GM19193 (cell line): ENCODE data around the gene CDC42BPA.

Experiments
- POLR2A ChIP-seq: IDR thresholded peaks from 4 replicates; pipeline ENCODE4 v1.6.1; 2011; ENCODE audit not compliant: insufficient read depth, insufficient read length; ENCODE audit errors: extremely low read depth

Gene CDC42BPA

DNA sequence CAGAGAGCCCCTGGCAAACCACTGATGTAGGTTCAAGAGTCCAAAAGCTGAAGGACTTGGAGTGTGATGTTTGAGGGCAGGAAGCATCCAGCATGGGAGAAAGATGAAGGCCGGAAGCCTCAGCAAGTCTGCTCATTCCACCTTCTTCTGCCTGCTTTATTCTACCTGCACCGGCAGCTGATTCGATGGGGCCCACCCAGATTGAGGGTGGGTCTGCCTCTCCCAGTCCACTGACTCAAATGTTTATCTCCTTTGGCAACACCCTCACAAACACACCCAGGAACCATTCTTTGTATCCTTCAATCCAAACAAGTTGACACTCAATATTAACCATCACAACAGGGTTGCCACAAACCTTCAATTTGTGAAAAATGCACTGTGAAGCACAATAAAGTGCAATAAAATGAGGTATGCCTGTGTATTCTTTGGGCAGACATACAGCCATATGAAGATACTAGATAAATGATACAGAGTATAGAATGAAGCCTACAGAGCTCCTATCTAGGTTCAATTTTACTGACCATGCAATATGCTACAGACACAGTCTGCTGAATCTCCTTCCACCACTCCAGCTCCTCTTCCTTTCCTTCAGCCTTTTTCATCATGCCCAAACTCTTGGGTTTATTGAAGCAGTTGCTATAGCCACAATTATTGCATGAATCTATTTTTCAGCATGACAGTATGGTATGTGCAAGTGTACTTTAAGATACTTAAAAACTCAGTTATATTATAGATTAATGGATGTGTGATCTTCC lies 24.0 kb upstream of the CDC42BPA start:
- no peak for TF ChIP-seq POLR2A

DNA sequence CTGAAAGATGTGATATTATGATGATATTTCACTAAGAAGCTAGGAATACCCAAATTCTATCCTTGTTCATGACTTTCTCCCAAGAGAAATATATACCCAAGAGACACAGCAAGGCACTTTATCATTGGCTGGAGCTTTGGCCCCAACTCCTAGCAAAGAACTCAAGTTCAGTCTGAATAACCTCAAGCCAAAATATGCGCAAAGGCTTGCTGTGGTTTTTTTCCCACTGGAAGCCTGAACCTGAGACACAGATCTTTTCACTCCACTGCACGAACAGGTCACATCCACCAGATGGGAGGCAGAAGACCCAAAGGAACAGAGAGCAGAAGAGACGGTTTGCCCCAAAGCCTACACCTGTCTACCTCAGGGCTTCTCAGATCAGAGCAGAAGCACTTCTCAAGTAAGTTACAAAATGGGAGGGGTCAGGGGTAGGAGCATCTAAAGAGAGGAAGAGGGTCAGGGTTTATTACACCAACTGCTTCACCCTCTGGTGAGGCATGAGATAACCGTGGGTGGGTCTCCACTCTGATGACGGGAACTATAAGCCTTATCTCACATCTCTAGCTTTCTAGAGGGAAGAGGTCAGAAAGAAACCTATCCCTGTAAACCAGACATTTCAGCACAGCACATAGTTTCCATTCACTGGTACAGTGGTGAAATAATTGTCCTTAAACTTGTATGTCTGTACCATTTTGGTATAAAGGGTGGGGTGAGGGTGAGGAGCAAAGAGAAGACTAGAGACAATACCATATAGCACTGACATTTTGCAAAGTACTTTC lies 17.1 kb upstream of the CDC42BPA start:
- TF ChIP-seq POLR2A, result no peak

DNA sequence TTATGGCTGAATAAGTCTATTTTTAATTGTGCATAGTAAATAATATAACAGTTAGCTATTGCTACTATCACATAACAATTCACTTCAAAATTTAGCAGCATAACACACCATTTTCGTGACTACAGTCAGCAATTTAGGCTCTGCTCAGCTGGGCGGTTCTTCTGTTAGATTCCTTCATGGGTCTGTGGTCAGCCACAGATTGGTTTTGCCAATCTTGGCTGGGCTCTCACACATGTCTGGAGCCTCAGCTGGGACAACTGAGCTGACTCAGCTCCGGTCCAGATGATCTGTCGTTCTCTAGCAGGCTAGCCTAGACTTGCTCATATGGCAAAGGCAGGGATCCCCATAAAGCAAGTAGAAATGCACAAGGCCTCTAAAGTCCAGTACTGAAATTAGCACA lies 15.1 kb upstream of the CDC42BPA start:
- no peak for TF ChIP-seq POLR2A

DNA sequence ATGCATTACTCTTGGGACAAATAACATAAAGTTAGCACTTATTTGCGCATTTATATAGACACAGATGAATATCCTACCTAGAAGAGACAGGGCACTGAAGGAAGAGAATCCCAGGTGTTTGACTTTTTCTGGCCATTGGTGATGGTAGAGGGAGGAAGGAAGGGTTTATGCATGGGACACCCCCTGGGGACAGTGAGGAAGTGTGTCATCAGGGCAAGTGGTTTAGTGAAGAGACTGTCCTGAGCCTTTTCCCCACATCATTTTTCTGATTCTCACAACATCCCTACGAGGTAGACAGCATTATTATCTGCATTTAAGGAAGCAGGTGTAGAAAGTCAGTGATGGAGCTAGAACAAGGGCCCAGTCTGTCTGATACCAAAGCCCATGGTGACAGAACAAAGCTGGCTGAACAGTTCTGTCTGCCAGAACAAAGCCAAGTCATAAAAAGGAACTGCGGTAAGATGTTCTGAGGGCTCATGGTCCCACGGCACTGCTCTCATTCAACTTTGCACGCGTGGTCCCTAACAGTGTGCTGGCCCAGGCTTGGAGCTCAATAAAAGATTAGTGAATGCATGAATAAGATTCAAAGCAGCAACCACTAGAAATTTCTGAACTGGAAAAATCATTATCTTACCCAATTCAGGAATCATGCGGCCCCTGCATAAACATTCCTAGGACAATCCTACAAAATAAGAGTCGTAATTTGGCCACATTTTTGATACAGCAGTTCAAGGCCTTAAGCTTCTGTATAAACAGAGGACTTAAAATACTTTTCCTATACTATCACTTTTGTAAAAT lies 12.2 kb upstream of the CDC42BPA start:
- no peak for TF ChIP-seq POLR2A

DNA sequence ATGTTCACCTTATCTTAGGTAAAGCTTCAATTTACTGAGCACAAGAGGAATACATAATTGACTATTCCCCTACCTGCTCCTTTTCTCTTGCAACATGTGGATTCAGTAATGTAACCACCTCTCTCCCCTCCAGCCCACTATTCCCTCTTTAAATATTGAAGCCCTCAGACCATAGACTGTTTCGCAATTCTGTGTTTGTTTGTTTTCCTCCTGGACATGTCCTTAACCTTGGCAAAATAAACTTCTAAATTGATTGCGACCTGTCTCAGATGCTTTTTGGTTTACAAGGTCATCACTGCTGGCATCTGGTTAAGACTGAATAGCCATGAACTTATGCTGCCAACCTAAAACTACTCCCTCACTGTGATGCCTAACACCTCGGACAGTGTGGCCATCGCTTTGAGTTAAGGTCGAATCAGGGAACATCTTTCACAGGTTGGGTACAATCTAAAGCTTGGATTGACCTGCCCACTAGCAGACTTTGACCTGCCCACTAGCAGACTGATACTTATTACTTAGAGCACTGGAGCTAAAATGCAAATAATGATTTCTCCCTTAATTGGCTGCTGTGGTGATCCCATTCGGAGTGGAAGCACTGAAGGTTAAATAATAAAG lies 10.2 kb upstream of the CDC42BPA start:
- TF ChIP-seq POLR2A, result no peak

DNA sequence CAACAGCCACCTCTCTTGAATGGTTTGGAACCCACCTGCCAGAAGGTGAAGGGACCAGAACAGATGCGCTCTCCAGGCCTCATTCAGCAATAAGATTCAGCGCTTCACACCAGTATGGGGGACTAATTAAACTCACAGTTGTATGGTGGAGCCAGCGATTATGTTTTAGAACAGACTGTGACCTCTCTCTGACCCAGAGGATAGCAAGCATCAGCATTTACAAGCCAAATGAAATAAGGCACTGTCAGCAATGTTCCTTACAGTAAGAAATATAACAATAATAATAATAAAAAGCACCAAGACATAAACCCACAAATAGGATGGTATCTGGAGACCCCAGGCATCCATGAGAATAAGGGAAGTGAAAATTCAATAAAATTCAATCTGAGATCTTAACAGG lies 6.9 kb upstream of the CDC42BPA start:
- no peak for TF ChIP-seq POLR2A

DNA sequence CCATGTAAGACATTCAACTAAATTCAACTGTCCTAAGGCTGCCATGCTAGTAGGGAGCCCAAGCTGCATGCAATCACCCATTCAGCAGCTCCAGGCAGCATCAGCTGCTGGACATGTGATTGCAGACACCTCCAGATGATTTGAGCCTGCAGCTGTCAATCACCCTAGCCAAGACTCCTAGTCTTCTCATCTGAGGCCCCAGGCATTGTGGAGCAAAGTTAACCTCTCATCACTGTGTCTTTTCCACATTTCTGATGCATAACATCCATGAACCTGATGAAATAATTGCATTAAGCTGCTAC lies 5.6 kb upstream of the CDC42BPA start:
- TF ChIP-seq POLR2A, result no peak

DNA sequence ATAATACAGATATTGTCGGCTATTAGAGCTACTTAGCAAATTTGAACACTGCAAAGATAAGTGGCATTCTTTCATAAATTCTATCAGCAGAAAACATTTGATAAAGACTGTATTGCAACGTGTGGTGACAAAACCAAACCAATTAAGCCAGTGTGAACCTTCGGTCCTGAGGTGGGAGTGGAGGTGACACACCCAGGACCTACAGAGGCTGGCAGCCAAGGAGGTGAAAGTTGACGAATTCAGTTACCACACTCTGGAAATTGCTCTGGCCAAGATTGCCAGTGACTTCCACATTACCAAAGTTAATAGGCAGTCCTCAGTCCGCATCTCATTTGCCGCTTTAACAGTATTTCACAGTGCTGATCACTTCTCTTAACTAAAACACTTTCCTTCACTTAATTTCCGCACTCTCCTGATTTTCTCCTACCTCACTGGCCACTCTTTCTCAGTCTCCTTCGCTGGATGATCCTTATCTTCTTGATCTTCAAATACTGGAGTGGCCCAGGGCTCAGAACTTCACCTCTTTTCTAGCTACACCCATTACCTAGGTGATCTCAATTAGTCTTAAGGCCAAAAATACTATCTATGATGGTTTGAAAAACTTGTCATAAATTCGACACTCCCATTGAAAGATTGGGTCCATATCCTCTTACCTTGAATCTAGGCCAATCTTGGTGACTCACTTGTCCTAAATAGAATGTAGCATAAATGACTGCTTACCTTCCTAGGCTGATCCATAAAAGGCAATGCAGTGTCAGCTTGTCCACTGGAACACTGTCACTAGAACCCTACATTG lies 5.1 kb upstream of the CDC42BPA start:
- no peak for TF ChIP-seq POLR2A

DNA sequence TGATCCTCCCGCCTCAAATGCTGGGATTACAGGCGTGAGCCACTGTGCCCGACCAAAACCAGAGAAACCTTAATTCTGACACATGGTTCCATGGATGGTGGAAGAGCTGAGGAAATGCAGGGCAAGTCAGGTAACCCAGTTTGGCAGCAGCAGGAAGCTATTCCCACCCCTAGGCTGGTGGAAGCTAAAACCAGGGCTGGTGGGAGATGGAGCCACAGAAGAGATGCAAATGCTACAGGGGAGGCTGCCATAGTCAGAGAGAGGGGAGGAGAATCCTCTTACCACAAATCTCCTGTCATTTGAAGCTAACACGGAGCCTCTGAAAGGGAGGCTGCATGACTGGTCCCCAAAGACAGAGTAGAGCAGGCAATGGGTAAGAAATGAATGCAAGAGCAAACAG lies 4.1 kb upstream of the CDC42BPA start:
- no peak for TF ChIP-seq POLR2A

DNA sequence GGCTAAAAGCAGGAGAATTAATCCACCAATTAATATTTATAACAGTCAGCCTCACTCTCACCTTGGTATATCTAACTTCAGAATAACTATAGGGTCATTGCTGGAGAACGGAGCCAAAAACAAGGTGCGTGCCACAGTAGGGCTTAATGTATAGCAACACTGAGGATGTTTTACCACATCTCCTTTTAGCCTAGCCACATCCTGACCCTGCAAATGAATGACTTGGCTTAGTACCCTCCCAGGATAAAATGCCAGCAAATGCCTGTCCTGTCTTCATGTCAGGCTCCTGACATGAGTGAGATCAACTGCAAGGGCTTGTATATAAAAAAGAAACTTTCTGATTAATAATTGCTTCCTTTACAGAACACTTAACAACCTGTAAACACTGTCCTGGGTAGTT lies 2.7 kb upstream of the CDC42BPA start:
- TF ChIP-seq POLR2A, result no peak

DNA sequence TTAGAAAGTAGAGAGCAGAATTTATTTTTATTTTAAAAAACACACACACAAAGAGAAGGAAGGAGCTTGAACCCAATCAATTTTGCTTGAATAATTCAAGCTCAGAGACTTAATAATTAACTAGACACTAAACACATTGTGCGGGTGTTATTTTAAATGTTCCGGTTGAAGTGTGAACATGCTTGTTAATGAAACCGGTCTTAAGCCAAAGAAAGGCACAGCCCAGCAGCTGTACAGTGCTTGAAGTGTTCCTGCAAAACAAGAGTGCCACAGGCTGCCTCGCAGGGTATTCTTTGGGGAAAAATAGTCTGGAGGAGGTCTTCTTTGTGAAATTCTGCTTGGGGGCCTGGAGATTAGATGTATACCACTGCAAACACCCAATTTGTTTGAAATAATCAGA lies 2.2 kb upstream of the CDC42BPA start:
- no peak for TF ChIP-seq POLR2A

DNA sequence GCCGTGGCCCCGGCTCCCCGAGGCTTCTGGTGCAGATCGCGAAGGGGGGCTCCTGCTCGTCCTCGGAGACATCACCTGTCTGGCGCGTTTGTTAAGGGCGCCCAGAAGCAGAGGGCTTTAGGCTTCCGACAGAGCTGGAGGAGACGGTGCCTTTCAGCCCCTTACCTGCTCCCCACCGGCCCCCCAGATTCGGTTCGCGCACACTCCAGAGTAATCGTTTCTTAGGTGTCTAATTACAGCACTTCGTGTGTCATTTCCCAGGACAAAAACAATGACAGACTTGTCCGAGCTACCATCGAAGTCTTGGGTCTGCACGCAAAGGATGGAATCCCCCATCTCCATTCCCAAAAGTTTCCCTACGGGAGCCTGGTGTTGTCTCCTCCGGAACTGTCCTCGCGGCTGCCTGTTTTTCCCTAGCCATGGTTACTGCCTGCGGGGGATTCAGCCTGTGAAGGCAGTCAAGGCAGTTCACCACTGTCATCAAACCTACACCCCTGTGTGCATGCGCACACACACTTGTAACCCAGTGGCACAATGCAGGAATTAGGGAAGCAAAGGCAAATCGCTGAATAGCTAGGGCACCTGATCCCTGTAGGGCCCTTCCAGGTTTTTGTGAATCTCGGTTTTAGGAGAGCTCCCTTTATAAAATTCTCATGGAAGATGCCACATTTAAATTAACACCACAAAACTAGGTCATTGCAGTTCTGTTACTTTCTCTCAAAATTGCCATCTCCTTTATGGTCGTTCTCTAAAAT lies 738 bp upstream of the CDC42BPA start:
- no peak for TF ChIP-seq POLR2A

DNA sequence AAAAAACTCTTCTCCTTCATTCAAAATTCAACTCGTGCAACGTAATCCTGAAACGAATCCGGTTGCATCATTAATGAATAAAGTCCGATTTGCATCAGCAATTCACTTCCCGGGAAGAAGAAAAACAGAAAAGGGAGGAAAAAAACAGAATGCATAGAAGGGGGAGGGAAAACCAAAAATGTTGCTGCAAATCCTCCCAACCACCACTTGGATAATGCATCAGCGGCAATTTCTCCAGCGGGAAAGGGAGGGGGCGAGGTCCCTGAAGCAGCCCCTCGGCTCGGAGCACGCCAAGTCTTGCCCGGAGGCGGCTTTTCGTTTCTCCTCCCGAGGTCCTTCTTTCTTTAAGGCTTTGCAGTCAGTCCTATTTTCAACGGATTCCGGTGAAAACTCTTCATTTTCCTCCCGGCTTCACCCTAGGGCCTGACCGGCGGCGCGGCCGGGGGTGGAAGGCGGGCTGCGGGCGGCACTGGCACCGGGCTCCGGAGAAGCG lies 723 bp downstream of the CDC42BPA start:
- TF ChIP-seq POLR2A, result no peak
